LNCaP clone FGC (cell line): ENCODE results near the gene MOGAT3.

Experiments used
- DNase-seq: peaks from one replicate; pipeline ENCODE4 v3.0.0-alpha.2; 2011; ENCODE audit warnings: low read depth
- H3K4me3 ChIP-seq: 2 replicates; pipeline ENCODE4 v1.5.1; 2011; ENCODE audit warnings: mild to moderate bottlenecking, low read depth, low read length, control low read depth
- CTCF ChIP-seq: IDR thresholded peaks from 2 replicates; pipeline ENCODE4 v1.5.1; 2012; ENCODE audit warnings: mild to moderate bottlenecking; ENCODE audit not compliant: control insufficient read depth, insufficient read depth; ENCODE audit errors: extremely low read depth

MOGAT3 gene

GRCh38 chr7:101171442-101171837, 29.4 kb downstream of the MOGAT3 start:
- no peak overlapping the region for H3K4me3 ChIP-seq
- no peak for TF ChIP-seq CTCF
- DNase-seq, result no peak

- TF ChIP-seq CTCF, result no peak
- no peak for DNase-seq
- no peak overlapping the region for H3K4me3 ChIP-seq
Observed at GRCh38 chr7:101170617-101171441, 30.0 kb downstream of the MOGAT3 start.

- no peak overlapping the region for H3K4me3 ChIP-seq
- DNase-seq, result no peak
- peak; percentile 93 for TF ChIP-seq CTCF
Observed at GRCh38 chr7:101169838-101170551, 30.8 kb downstream of the MOGAT3 start.

DNA sequence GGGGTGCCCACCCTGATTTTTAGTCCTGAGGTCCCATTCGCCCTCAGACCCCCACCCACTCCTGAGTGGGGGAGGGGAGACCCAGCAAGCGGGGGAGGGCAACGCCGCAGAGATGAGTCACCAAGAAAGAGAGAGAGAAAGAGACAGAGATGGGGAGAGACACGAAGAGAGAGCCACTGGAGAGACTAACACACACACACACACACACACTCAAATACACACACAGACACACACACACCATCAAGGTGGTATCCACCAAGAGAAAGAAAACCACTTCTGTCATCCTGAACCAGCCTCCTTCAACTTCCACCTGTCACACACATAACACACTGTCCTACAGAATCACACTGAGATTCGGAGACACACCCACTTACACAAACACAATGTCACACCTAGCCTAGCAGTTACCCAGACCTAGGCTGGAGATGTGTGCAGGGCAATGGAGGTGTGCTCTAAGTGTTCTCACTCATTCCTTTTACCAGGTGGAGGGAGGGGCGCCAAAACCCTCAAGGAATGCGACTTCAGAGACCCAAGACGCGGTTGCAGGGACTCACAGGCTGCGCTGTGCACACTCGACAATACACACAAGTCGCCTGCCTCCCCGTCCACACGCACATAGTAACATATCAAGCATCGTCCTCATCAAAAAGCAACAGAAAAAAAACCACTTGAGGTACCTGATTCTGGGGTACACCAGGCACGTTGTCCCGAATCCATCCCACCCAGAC, 31.6 kb downstream of the MOGAT3 start:
- no peak overlapping the region for H3K4me3 ChIP-seq
- DNase-seq, result no peak
- no peak for TF ChIP-seq CTCF

DNA sequence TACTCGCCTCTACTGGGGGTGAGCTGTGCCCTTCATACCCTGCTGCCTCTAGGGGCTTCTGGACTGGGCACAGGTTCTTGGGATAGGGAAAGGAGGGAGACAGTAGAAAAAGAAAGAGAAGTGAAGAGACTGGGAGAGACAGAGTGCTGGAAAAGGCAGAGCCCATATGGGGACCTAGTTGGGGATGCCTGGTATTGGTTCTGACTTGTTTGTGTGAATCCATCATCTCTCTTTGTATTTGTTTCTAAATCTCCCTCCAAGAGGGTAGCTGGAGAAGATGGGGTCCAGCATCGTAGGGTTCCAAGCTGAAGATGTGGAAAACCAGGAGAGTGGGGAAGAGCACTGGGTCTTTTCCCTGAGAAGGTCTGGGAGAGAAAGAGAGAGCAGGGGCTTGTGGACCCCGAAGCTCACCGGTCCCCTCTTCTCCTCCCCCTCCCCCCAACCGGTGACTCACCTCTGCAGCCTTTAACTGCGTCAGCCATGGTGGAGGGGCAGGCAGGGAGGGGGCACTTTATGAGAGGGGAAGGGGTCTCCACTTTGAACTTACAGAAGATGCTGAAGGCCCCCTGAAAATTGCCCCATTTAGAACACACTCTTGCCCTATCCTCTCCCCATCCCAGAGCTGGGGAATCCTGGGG, 32.3 kb downstream of the MOGAT3 start:
- TF ChIP-seq CTCF, result no peak

DNA sequence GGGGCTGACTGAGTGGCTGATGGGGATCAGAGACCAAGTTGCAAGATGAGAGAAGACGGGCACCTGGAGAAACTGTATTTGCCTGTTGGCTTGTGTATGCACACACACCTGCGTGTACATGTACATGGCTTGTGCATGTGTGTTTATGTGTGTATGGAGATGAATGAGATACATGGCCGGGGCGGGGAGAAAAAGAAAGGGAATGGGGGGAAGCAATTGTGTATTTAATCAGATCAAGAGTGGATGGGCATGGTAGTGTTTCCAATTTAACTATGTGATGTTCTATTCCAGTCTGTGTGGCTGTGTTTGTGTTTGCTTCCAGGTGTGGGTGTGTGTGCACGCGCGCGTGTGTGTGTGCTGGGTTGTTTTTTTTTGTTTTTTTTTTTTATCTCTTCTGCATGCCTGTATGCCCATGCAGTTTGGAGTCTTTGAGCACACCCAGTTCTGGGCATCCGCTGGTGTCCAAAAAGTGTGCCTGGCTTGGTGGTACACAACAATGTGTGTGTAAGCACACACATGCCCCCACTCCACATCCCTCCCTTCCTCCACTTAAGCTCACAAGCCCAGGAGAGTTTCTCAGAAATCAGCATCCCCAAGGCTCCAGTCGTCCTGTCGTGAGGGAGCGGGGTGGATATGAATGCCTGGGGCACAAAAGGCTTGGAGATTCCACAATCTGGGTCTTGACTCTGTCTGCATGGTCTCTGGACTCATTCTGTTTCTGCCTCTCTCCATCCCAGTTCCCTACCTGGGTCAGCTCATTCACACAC, 33.0 kb downstream of the MOGAT3 start:
- H3K4me3 ChIP-seq, result no peak overlapping the region
- TF ChIP-seq CTCF, result no peak
- DNase-seq, result no peak

More for the DNA sequence above, 32.3 kb downstream of the MOGAT3 start:
- DNase-seq, result no peak
- no peak overlapping the region for H3K4me3 ChIP-seq
